Astrocyte of the spinal cord (primary cell): ENCODE measurements around the gene SYT6.

Source experiments
- DNase-seq: peaks from one replicate; pipeline ENCODE4 v3.0.0; 2011; ENCODE audit warnings: low read depth, low spot score
- H3K4me3 ChIP-seq: 2 replicates; pipeline ENCODE4 v1.5.1; 2011; ENCODE audit warnings: low read depth, mild to moderate bottlenecking, low read length, moderate library complexity
- in situ Hi-C: cut with HindIII; loops from 2 replicates; pipeline ENCODE4 v1.10.0; 2017; ENCODE audit warnings: low sequenced_read_pairs
- TF ChIP-seq, protein P1 (sequence below): IDR thresholded peaks from 2 replicates; pipeline ENCODE4 v1.5.1; 2012; ENCODE audit warnings: low read depth, mild to moderate bottlenecking, low read length, inconsistent platforms

SYT6 gene

DNA sequence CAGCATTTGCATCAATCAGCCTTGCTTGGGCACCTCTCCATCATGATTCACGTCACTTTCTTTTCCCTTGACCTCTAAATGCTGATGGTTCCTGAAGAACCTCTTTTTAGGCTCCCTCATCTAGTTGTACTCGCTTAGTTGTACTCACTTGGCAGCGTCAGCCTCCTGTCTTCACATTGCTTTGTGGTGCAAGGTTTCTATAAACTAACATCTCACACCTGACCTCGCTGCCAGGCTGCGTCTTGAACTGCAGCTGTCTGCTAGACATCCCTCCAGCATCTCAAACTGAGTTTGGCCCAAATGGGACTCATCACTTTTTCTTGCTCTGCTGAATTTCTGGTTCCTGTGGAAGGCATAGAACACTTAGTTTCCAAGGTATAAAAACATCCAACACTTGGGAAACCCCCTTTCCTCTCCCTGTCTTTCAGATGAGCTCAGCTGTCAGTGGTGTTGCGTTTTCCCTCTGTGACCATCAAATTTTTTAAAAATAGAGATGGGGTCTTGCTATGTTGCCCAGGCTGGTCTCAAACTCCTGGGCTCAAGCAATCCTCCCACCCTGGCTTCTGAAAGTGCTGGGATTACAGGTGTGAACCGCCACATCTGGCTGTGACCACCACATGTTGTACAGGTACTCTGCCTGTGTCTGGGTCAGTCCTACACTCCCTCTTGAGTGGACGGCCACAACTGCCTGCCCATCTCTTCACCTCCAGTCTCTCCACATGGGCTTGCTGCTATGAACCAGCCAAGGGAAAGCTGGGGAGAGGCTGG, 66.9 kb downstream of the SYT6 start:
- in situ Hi-C loops = no loop called here

DNA sequence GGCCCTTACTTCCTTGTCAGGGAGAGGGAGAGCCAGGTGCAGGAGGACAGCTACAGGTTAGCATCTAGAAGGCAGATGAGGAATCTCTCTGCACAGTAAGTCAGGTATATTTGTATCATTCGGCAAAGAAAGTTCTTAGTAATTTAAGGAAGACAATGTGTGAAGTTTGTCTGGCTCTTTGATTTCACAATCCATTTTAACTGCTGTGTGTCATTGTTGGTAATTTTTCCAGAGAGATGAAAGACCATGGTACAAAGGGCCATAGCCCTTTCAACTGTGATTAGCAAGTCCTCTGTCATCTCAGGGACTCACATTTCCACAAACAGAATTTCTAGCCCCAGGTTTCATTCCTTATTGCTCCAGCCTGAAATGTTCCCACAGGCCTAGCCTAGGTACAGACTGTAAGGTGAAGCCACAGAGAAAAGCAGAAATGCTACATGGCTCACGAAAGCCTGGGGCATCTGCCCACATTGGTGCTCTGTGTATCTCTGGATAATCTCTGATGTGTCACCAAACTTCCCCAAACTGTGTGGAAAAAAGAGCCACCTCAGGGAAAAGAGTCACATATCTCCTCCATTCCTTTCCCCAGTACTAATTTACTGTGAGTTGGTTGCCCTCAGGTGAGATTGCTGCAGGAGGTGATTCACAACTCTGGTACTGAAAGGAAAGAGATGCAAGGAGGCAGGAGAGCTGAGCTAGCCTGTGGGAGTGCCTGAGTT, 70.6 kb downstream of the SYT6 start:
- TF ChIP-seq, protein P1, sequence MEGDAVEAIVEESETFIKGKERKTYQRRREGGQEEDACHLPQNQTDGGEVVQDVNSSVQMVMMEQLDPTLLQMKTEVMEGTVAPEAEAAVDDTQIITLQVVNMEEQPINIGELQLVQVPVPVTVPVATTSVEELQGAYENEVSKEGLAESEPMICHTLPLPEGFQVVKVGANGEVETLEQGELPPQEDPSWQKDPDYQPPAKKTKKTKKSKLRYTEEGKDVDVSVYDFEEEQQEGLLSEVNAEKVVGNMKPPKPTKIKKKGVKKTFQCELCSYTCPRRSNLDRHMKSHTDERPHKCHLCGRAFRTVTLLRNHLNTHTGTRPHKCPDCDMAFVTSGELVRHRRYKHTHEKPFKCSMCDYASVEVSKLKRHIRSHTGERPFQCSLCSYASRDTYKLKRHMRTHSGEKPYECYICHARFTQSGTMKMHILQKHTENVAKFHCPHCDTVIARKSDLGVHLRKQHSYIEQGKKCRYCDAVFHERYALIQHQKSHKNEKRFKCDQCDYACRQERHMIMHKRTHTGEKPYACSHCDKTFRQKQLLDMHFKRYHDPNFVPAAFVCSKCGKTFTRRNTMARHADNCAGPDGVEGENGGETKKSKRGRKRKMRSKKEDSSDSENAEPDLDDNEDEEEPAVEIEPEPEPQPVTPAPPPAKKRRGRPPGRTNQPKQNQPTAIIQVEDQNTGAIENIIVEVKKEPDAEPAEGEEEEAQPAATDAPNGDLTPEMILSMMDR = no peak
- in situ Hi-C loops = no loop called here
- no peak overlapping the region for H3K4me3 ChIP-seq
- DNase-seq = no peak

More for the DNA sequence above, 66.9 kb downstream of the SYT6 start:
- H3K4me3 ChIP-seq = no peak overlapping the region
- TF ChIP-seq, protein P1 = no peak
- DNase-seq = no peak

DNA sequence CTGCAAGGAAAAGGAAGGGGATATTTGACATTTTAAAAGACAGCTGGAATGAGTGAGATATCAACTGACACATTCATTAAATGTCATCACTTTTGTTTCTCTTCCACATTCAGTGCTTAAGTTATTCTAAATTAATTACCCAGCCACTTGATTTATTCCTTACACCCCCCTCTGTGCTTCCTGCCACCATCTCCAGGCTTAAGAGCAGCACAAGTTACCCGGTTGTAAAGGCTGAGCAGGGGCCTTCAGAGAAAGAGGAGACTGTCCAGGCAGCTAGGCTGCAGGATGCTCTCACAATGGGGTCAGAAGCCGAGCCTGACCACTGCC, 71.4 kb downstream of the SYT6 start:
- TF ChIP-seq, protein P1 = no peak
- H3K4me3 ChIP-seq = no peak overlapping the region
- DNase-seq = no peak
- in situ Hi-C loops = no loop called here

DNA sequence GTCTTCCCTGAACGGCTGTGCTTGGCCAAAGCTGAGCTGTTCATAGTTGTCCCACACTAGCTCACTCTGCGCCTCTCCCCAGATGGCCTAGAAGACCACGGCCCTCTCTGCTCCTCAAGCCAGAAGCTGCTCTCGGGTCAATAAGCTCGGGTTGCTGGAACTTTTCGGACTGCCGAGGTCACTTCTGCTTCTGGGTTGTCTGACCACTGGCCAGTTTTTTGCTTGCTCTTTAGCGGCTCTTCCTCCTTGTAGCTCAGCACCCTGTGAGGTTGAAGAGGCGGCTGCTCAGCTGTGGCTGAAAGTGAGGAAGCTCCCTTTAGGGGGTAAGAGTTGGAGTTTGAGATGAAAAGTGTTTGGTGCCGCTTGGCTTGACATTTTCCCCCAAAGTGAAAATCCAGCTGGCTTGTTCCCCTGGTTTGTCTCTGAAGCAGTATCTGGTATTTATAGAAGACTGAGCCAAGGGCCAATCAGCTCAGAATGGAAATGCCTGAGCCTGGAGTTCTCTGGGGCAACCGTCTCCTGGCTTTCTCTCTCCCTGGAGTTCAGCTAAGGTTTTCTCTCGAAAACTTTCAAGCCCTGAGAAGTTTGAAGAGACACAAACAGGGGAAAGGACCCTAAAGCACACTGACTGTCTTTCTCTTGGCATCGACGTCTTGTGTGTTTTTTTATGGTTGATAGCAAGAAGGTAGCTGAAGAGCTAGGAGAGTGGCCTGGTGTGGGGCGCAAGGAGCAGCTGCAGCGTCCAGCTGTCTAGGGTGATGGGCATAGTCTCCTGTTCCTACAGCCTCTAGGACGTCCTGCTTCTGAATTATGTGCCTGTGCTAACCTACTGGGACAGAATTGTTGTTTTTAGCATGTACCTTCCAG, 72.0 kb downstream of the SYT6 start:
- TF ChIP-seq, protein P1 = no peak
- H3K4me3 ChIP-seq = no peak overlapping the region
- in situ Hi-C loops = no loop called here
- no peak for DNase-seq

DNA sequence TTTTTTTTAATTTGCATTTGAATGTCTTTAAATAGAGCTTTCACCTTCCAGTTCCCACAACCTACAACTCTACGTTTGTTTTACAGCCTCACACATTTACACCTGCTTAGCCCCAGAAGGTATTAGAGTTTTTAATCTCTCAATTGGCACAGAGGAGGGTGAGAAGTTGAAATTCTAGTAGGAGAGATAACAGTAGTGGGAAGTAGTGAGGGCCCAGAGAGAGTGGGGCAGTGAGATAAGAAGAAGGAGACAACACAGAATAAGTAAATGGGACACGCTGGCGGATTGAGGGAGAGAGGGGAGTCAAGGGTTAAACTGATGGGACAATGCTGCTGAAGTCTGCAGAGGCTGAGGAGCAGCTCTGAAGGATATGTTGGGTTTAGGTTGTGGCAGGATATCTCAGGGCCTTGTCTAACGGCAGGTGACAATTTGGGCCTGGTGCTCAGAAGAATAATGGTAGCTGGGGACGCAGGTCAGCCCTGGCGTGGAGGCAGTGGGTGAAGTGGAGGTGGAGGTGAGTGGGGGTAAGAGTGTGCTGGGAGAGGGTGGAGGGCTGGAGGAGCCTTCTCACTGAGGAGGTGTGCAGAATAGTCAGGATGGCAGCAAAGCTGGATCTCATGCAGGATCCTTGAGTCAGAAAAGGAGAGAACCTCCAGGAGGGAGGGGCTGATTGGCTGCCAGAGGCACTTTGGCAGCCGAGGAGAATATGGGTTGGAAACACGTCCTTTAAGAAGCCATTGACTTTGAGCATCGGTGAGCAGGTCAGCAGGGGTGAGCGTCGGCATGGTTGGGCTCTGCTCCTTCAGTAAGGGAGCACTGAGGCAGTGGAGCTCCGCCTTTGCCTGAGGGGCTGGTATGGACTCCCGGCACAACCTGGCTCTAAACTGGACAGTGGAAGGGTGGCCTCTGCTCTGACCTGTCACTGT, 72.9 kb downstream of the SYT6 start:
- TF ChIP-seq, protein P1 = no peak
- H3K4me3 ChIP-seq = no peak overlapping the region
- no peak for DNase-seq
- in situ Hi-C loops = no loop called here
